Heart left ventricle (tissue), 13 donors: Measurements from ENCODE around the gene GRM2.

Experiments
- POLR2A ChIP-seq, 2 donors: fragments of 450-650 bp; IDR thresholded peaks; one replicate each; pipeline ENCODE4 v1.6.1; 2017; ENCODE audit warnings: antibody characterized with exemption in 2 of 2, mild to moderate bottlenecking in 2 of 2, moderate library complexity in 2 of 2
- TF ChIP-seq, protein P1 (sequence below), 12 donors: fragments of 200-600 bp; sonication (generic) in 4 of 12; IDR thresholded peaks; one replicate each; pipeline versions ENCODE4 v1.5.0 to v1.8.0; 2018 to 2022; ENCODE audit warnings: antibody characterized with exemption in 12 of 12, mild to moderate bottlenecking in 5 of 12
- donor health status: ischemic (EF 13 %, LVEDD 7.1; RV severe dilation, severe dysfunction).
- donor health status: DM: no; HTN: yes; CAD: no.
- donor health status: DM: no; HTN: no; CAD: no.
- donor health status: ischemic (EF 25% LVEDD 6.9; RV normal size, moderate dysfunction).
- donor health status: ischemic (EF 25% LVEDD 5.7; RV mildly dilated, moderate dysfunction).
- donor health status: ischemic (EF 35%, LVEDD 5.7; RV mildly dilated, moderate dysfunction).
- donor health status: nonischemic (EF 11% LVEDD 7.7; RV severe dilation, severe dysfunction).
- donor health status: DM: yes; HTN: yes; CAD: no.
- donor health status: PGD.
- donor health status: ischemic (EF 29% LVEDD 5.4; RV normal size, mild dysfunction).
- donor health status: nonischemic (EF 23%, LVEDD 6.1; RV moderate dilation, normal function).

DNA sequence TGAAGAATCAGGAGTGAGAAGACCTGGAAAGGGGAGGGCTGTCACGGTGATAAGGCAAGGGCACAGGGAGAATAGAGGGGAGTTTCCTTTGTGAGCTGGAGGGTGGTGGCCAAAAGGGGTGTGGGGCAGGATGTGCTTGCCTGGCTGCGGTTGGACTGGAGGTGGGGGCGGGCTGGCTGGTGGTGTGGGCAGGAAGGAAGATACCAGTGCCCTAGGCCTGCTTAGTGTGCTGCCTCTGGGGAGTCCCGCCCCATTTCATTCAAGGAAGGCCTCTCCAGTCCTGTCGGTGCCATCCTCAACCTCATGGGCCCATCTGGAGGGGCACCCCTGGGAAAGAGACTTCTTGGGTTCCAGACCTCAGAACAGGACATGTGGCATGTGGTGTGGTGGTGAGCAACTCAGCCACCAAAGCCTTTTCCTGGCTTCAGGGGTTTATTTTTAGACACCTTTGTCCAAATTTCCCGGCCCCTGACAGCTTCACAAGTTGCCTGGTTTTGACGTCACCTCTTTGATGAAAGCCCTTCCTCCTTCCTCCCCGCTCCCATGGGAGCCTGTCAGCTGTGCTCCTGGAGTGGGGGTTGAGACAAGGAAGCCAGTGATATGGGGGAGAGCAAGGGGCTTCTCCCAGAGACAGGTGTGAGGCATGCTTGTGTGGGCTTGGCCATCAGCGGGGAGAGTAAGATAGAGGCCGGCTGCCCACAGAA, 20.2 kb upstream of the GRM2 start:
- no peak for TF ChIP-seq POLR2A (IDR thresholded peaks at IDR 0.05)
- TF ChIP-seq, protein P1, sequence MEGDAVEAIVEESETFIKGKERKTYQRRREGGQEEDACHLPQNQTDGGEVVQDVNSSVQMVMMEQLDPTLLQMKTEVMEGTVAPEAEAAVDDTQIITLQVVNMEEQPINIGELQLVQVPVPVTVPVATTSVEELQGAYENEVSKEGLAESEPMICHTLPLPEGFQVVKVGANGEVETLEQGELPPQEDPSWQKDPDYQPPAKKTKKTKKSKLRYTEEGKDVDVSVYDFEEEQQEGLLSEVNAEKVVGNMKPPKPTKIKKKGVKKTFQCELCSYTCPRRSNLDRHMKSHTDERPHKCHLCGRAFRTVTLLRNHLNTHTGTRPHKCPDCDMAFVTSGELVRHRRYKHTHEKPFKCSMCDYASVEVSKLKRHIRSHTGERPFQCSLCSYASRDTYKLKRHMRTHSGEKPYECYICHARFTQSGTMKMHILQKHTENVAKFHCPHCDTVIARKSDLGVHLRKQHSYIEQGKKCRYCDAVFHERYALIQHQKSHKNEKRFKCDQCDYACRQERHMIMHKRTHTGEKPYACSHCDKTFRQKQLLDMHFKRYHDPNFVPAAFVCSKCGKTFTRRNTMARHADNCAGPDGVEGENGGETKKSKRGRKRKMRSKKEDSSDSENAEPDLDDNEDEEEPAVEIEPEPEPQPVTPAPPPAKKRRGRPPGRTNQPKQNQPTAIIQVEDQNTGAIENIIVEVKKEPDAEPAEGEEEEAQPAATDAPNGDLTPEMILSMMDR (IDR thresholded peaks at IDR 0.05) = no peak
